Heart right ventricle (tissue), 16 donors: Measurements from ENCODE around the gene PKNOX2. TPM values are rescaled to one million over a fixed set of nuclear protein-coding genes. Genes with fewer than 3 reads are reported as not detected.

Experiments
- ATAC-seq, 8 donors: fragments of 200-7000 bp; cut with Tn5 transposase; one replicate each; pipeline ENCODE4 v1.9.1; 2020; ENCODE audit warnings: mild to moderate bottlenecking in 8 of 8, moderate library complexity in 8 of 8, moderate number of reproducible peaks in 1 of 8
- DNase-seq, 2 donors: peaks; one replicate each; pipeline ENCODE4 v3.0.0-alpha.2; 2020
- H3K27ac ChIP-seq, 10 donors: fragments of 200-600 bp; sonication (generic) in 2 of 10; one replicate each; pipeline versions ENCODE4 v1.5.0 to v1.8.0; 2020 to 2022; ENCODE audit warnings: mild to moderate bottlenecking in 3 of 10
- H3K27me3 ChIP-seq, 7 donors: fragments of 200-600 bp; one replicate each; pipeline ENCODE4 v1.8.0; 2021 to 2022; ENCODE audit warnings: mild to moderate bottlenecking in 2 of 7
- H3K36me3 ChIP-seq, 9 donors: fragments of 200-600 bp; sonication (generic) in 1 of 9; one replicate each; pipeline versions ENCODE4 v1.5.0 to v1.8.0; 2020 to 2022; ENCODE audit warnings: mild to moderate bottlenecking in 2 of 9
- H3K4me1 ChIP-seq, 9 donors: fragments of 200-600 bp; sonication (generic) in 1 of 9; one replicate each; pipeline versions ENCODE4 v1.5.0 to v1.8.0; 2020 to 2022; ENCODE audit warnings: mild to moderate bottlenecking in 4 of 9
- H3K4me3 ChIP-seq, 10 donors: fragments of 200-600 bp; sonication (generic) in 2 of 10; one replicate each; pipeline versions ENCODE4 v1.5.0 to v1.8.0; 2020 to 2022; ENCODE audit warnings: mild to moderate bottlenecking in 7 of 10, moderate library complexity in 2 of 10
- H3K9me3 ChIP-seq, 11 donors: fragments of 200-600 bp in 10 of 11; sonication (generic) in 2 of 11; one replicate each; pipeline versions ENCODE4 v1.5.0 to v1.8.0; 2013 to 2022; ENCODE audit warnings: mild to moderate bottlenecking in 2 of 11, control low read depth in 1 of 11, moderate library complexity in 1 of 11
- CTCF ChIP-seq, 9 donors: fragments of 200-600 bp; sonication (generic) in 2 of 9; IDR thresholded peaks; one replicate each; pipeline versions ENCODE4 v1.5.0 to v1.8.0; 2021 to 2022; ENCODE audit warnings: antibody characterized with exemption in 9 of 9, mild to moderate bottlenecking in 5 of 9, moderate library complexity in 1 of 9
- WGBS, 2 donors: extraction: QIAGEN DNeasy Blood & Tissue Kit; methylation state at CpG; one replicate each; pipeline ENCODE4 v1.1.7; 2013; ENCODE audit warnings: inconsistent platforms in 1 of 2; 5-methylcytosine and 5-hydroxymethylcytosine counted together
- intact Hi-C, 10 donors: fragments of 100-400 bp; cut with DNase I; formaldehyde crosslinking; loops; one replicate each; pipeline versions ENCODE4 v1.11.1 to v1.14.2; 2022
- polyA plus RNA-seq, 2 donors: library from polyadenylated mRNA; stranded (reverse); fragments of 200-250 nt; gene quantifications; one replicate each; pipeline ENCODE4 v1.2.3, GENCODE V29; 2013
- total RNA-seq, 10 donors: library from RNA; stranded (reverse); fragmentation: NEBNext Ultra II Directional in 3 of 10; extraction: Animal tissue kit (Norgen Biotek cat#: 25700) in 3 of 10; gene quantifications; one replicate each; pipeline versions ENCODE4 v1.2.1 to v1.2.4, GENCODE V29; 2021 to 2023
- donor health status: Arrhythmogenic right ventricular cardiomyopathy.
- donor health status: ischemic (EF 13 %, LVEDD 7.1; RV severe dilation, severe dysfunction).
- donor health status: healthy with polysubstance abuse.
- donor health status: DM: no; HTN: yes; CAD: no.
- donor health status: DM: no; HTN: no; CAD: no.
- donor health status: ischemic (EF 25% LVEDD 6.9; RV normal size, moderate dysfunction).
- donor health status: ischemic (EF 25% LVEDD 5.7; RV mildly dilated, moderate dysfunction).
- donor health status: healthy.
- donor health status: DM: yes; HTN: yes; CAD: no.
- donor health status: Ischemic cardiomyopathy.
- donor health status: ischemic (EF 35%, LVEDD 5.7; RV mildly dilated, moderate dysfunction).
- donor health status: nonischemic (EF 11% LVEDD 7.7; RV severe dilation, severe dysfunction).
- donor health status: DM: yes; HTN: yes; CAD: no.
- donor health status: PGD.
- donor health status: ischemic (EF 29% LVEDD 5.4; RV normal size, mild dysfunction).
- donor health status: nonischemic (EF 23%, LVEDD 6.1; RV moderate dilation, normal function).

PKNOX2 gene
- total and polyA plus RNA-seq, 12 donors, result 2.5 to 5.8 (median 4.5) TPM

- no peaks in the 10 kb centered on the region for H3K9me3 ChIP-seq
- peak in 2 of 8 donors; percentile 32 to 39 for ATAC-seq
- peaks cover 3 to 65% (median 37%) of the 10 kb centered on the region in 9 donors for H3K4me1 ChIP-seq
- TF ChIP-seq CTCF (IDR thresholded peaks at IDR 0.05), result no peak
- no peak overlapping the region for H3K4me3 ChIP-seq
- intact Hi-C loops, result loop anchor here in 1 of 10 donors (10.0 kb wide), 1 partner anchor 742 kb away; no protein-coding TSS in a partner anchor
- 53 to 61% methylated on average over 3 of the region's 3 CpGs for WGBS, 2 donors
- H3K36me3 ChIP-seq, result peaks cover 0 to 4% (median 0%) of the 10 kb centered on the region in 9 donors
- H3K27ac ChIP-seq, result peak overlapping the region in 5 of 10 donors; percentile 11 to 61 (median 53)
- DNase-seq, result no peak
- peaks cover 0 to 20% (median 0%) of the 10 kb centered on the region in 7 donors for H3K27me3 ChIP-seq
Measured at GRCh38 chr11:125372911-125373310, 208.4 kb downstream of the PKNOX2 start.

GRCh38 chr11:125373426-125374391 is 209.2 kb downstream of the PKNOX2 start:
- Histone ChIP-seq H3K9me3 (no peaks in the 10 kb centered on the region), H3K4me1 (peaks cover 3 to 63% (median 37%) of the 10 kb centered on the region in 9 donors), H3K36me3 (no peaks in the 10 kb centered on the region), H3K4me3 (no peak overlapping the region), H3K27me3 (peaks cover 0 to 20% (median 0%) of the 10 kb centered on the region in 7 donors), H3K27ac (peak overlapping the region in 8 of 10 donors; percentile 29 to 68 (median 47))
- DNase-seq, result peak; percentile 41 to 66
- TF ChIP-seq CTCF (IDR thresholded peaks at IDR 0.05), result no peak
- ATAC-seq, result peak; percentile 21 to 69 (median 39)
- intact Hi-C loops, result loop anchor here in 1 of 10 donors (10.0 kb wide), 1 partner anchor 741 kb away; no protein-coding TSS in a partner anchor
- 44 to 61% methylated on average over 13 of the region's 13 CpGs for WGBS, 2 donors

- H3K4me3 ChIP-seq, result no peak overlapping the region
Measured at GRCh38 chr11:125374398-125374797, 209.8 kb downstream of the PKNOX2 start.

More at GRCh38 chr11:125374398-125374797, 209.8 kb downstream of the PKNOX2 start:
- intact Hi-C loops, result loop anchor here in 1 of 10 donors (10.0 kb wide), 1 partner anchor 740 kb away; no protein-coding TSS in a partner anchor
- H3K27me3 ChIP-seq, result peaks cover 0 to 20% (median 0%) of the 10 kb centered on the region in 7 donors
- H3K9me3 ChIP-seq, result no peaks in the 10 kb centered on the region
- no peaks in the 10 kb centered on the region for H3K36me3 ChIP-seq
- WGBS, 2 donors, result 91 to 92% methylated on average over 4 of the region's 4 CpGs
- DNase-seq (no peak), ATAC-seq (no peak)
- TF ChIP-seq CTCF (IDR thresholded peaks at IDR 0.05), result no peak
- peak overlapping the region in 6 of 10 donors; percentile 32 to 68 (median 54) for H3K27ac ChIP-seq
- peaks cover 3 to 56% (median 37%) of the 10 kb centered on the region in 9 donors for H3K4me1 ChIP-seq
